ENCODE data around the gene NPFFR1.

NPFFR1 gene

DNA sequence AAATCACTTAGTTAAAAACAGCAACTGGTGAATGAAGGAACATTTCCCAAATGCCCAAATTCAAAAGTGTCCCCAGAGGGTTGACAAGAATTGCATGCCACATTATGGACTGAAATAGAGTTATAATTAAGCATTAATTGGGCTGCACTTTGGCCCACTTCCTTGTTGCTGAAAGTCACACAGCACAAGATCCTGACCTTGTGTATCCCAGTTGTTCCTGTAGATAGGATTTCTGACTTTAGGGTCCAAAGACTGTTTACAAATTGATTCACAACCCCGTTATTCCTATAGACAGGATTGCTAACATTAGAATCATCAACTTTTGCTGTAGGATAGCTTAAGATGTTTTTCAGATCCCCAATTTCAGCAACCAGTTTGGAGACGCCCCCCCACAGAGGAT, 31.5 kb upstream of the NPFFR1 start:
- TF ChIP-seq FOXP2 (optimal IDR thresholded peaks at IDR 0.05; ENCODE audit: borderline replicate concordance, extremely low read depth, extremely low read length, insufficient read depth) = no peak
- no peak for TF ChIP-seq SIN3A (IDR thresholded peaks at IDR 0.05; ENCODE audit: borderline replicate concordance, insufficient read depth, low read length)
- TF ChIP-seq POLR2AphosphoS5 (IDR thresholded peaks at IDR 0.05; ENCODE audit: low read depth, low read length) = no peak
- TF ChIP-seq, protein P1, sequence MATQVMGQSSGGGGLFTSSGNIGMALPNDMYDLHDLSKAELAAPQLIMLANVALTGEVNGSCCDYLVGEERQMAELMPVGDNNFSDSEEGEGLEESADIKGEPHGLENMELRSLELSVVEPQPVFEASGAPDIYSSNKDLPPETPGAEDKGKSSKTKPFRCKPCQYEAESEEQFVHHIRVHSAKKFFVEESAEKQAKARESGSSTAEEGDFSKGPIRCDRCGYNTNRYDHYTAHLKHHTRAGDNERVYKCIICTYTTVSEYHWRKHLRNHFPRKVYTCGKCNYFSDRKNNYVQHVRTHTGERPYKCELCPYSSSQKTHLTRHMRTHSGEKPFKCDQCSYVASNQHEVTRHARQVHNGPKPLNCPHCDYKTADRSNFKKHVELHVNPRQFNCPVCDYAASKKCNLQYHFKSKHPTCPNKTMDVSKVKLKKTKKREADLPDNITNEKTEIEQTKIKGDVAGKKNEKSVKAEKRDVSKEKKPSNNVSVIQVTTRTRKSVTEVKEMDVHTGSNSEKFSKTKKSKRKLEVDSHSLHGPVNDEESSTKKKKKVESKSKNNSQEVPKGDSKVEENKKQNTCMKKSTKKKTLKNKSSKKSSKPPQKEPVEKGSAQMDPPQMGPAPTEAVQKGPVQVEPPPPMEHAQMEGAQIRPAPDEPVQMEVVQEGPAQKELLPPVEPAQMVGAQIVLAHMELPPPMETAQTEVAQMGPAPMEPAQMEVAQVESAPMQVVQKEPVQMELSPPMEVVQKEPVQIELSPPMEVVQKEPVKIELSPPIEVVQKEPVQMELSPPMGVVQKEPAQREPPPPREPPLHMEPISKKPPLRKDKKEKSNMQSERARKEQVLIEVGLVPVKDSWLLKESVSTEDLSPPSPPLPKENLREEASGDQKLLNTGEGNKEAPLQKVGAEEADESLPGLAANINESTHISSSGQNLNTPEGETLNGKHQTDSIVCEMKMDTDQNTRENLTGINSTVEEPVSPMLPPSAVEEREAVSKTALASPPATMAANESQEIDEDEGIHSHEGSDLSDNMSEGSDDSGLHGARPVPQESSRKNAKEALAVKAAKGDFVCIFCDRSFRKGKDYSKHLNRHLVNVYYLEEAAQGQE (IDR thresholded peaks at IDR 0.05; ENCODE audit: insufficient read depth in 1 of 2, low read depth in 2 of 2, low read length in 2 of 2) = no peak
- TF ChIP-seq TAF1 (IDR thresholded peaks at IDR 0.05; ENCODE audit: borderline replicate concordance, insufficient read depth, low read length) = no peak

DNA sequence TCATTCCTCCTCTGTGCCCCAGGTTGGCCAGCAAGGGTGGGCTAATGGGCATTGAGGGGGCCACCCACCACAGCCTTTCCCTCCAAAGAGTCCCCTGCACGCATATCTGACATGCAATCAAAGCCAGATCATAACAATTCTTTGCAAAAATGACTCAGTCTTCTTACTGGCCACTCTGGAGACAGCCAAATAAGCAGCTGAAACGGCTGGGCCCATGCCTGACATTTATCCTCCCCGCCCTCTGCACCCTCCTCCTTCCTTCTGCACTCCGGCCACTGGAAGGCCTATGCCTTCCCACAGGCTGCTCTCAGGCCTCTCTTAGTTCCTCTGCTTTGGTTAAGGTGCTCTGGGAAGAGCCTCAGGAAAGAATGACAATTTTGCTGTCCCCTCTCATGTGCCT, 29.2 kb upstream of the NPFFR1 start:
- no peak for TF ChIP-seq SIN3A (IDR thresholded peaks at IDR 0.05; ENCODE audit: borderline replicate concordance, insufficient read depth, low read length)
- TF ChIP-seq, protein P1 (IDR thresholded peaks at IDR 0.05; ENCODE audit: insufficient read depth in 1 of 2, low read depth in 2 of 2, low read length in 2 of 2) = no peak
- no peak for TF ChIP-seq TAF1 (IDR thresholded peaks at IDR 0.05; ENCODE audit: borderline replicate concordance, insufficient read depth, low read length)
- TF ChIP-seq POLR2AphosphoS5 (IDR thresholded peaks at IDR 0.05; ENCODE audit: low read depth, low read length) = no peak
- TF ChIP-seq FOXP2 (optimal IDR thresholded peaks at IDR 0.05; ENCODE audit: borderline replicate concordance, extremely low read depth, extremely low read length, insufficient read depth) = no peak

DNA sequence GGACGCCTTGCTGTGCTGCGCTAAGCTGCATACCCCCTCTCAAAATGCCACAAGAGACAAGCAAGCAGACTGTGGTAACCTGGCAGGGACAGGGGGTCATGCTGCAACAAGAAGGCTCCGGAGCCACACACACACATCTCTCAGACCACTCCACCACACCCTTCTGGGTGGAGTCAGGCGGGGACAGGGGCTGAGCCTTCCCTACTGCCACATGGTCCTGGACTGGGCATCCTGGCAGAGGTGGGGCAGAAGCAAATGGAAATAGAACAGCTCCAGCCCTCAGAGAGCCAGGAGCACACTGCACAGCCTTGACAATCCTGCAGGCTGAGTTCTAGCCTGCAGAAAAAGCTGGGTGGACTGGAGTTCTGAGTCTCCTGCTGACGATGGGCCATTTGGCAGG, 28.4 kb upstream of the NPFFR1 start:
- TF ChIP-seq FOXP2 (optimal IDR thresholded peaks at IDR 0.05; ENCODE audit: borderline replicate concordance, extremely low read depth, extremely low read length, insufficient read depth) (no peak), POLR2AphosphoS5 (IDR thresholded peaks at IDR 0.05; ENCODE audit: low read depth, low read length) (no peak), TAF1 (IDR thresholded peaks at IDR 0.05; ENCODE audit: borderline replicate concordance, insufficient read depth, low read length) (no peak), SIN3A (IDR thresholded peaks at IDR 0.05; ENCODE audit: borderline replicate concordance, insufficient read depth, low read length) (no peak)
- TF ChIP-seq, protein P1 (IDR thresholded peaks at IDR 0.05; ENCODE audit: insufficient read depth in 1 of 2, low read depth in 2 of 2, low read length in 2 of 2) = no peak

DNA sequence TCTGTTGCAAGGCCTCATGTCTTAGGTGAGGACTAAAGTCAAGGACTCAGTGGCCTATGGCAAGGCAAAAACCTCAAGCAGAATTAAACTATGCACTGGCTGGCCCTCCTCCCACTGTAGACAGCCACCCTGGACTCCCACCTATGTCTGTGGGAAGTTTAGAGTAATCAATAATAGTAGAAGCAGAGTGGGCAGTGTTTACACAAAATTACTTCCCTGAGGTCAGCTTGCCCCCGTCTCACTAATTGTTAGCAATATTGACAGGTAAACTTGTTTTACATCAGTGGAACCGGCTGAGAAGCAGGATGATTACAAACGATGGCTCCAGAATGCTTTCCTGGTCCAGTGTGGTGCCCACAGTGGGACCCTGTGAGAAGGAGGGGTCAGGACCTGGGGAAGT, 27.9 kb upstream of the NPFFR1 start:
- TF ChIP-seq, protein P1 (IDR thresholded peaks at IDR 0.05; ENCODE audit: insufficient read depth in 1 of 2, low read depth in 2 of 2, low read length in 2 of 2) = no peak
- TF ChIP-seq SIN3A (IDR thresholded peaks at IDR 0.05; ENCODE audit: borderline replicate concordance, insufficient read depth, low read length) (no peak), POLR2AphosphoS5 (IDR thresholded peaks at IDR 0.05; ENCODE audit: low read depth, low read length) (no peak), TAF1 (IDR thresholded peaks at IDR 0.05; ENCODE audit: borderline replicate concordance, insufficient read depth, low read length) (no peak), FOXP2 (optimal IDR thresholded peaks at IDR 0.05; ENCODE audit: borderline replicate concordance, extremely low read depth, extremely low read length, insufficient read depth) (no peak)

DNA sequence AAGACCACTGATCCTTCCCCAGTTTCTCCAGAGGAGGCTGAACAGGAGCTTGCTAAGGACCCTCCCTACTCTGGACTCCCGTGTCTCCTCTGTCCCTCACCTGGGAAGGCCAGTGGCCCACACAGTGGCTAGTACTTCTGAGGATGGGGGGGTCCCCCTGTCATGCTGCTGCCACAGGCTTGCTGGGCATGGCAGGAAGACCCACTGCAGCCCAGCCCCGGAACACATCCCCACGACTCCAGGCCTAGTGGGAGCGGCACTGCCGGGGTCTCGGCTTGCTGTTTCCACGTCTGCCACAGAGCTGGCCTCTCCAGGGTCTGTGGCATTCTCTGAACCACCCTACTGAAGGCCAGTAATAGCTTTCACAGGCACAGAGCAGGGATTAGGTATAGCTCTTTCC, 25.9 kb upstream of the NPFFR1 start:
- TF ChIP-seq FOXP2 (optimal IDR thresholded peaks at IDR 0.05; ENCODE audit: borderline replicate concordance, extremely low read depth, extremely low read length, insufficient read depth) = no peak
- TF ChIP-seq, protein P1 (IDR thresholded peaks at IDR 0.05; ENCODE audit: insufficient read depth in 1 of 2, low read depth in 2 of 2, low read length in 2 of 2) = no peak
- no peak for TF ChIP-seq POLR2AphosphoS5 (IDR thresholded peaks at IDR 0.05; ENCODE audit: low read depth, low read length)
- TF ChIP-seq TAF1 (IDR thresholded peaks at IDR 0.05; ENCODE audit: borderline replicate concordance, insufficient read depth, low read length) = no peak
- no peak for TF ChIP-seq SIN3A (IDR thresholded peaks at IDR 0.05; ENCODE audit: borderline replicate concordance, insufficient read depth, low read length)
